D721Med (cell line): ENCODE measurements around the gene PBOV1.
A peak's percentile ranks its signal among the peaks of the same experiment; 100 is the strongest.

Experiments used
- DNase-seq: peaks from one replicate; pipeline ENCODE4 v3.0.0; 2011; ENCODE audit warnings: low spot score; ENCODE audit not compliant: insufficient read length
- FAIRE-seq: peaks from 2 replicates; lab custom pipeline; 2011; peaks lifted over from hg19 to GRCh38; lab: Jason Lieb, UNC
- TF ChIP-seq, protein P1 (sequence below): IDR thresholded peaks from 2 replicates; pipeline ENCODE4 v1.5.1; 2012; ENCODE audit warnings: mild to moderate bottlenecking, control low read depth; ENCODE audit not compliant: insufficient read depth; ENCODE audit errors: missing control alignments

The PBOV1 gene

DNA sequence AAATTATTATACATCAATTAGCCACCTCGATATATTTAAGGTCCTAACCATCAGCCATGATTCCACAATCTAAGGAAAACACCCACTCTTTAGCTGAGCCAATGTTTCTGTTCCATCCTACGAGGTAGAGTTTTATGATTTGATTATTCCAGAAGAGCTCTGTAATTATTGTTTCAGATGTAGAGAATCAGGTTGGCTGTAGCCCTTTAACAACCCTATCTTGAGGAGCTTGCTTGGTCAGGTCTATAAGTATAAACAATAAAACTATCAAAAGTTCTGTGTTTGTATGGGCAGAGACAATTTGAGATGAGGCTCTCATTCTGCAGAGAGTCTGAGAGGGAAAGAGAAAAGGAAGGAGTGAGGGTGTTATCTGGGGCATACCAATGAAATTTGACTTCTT is at the start of gene PBOV1:
Gene PBOV1 (minus strand): TSS at position 43 of the 400 bp plus-strand sequence. CDS start 96 bp downstream, outside the sequence.
- FAIRE-seq (no peak), DNase-seq (no peak)
- TF ChIP-seq, protein P1, sequence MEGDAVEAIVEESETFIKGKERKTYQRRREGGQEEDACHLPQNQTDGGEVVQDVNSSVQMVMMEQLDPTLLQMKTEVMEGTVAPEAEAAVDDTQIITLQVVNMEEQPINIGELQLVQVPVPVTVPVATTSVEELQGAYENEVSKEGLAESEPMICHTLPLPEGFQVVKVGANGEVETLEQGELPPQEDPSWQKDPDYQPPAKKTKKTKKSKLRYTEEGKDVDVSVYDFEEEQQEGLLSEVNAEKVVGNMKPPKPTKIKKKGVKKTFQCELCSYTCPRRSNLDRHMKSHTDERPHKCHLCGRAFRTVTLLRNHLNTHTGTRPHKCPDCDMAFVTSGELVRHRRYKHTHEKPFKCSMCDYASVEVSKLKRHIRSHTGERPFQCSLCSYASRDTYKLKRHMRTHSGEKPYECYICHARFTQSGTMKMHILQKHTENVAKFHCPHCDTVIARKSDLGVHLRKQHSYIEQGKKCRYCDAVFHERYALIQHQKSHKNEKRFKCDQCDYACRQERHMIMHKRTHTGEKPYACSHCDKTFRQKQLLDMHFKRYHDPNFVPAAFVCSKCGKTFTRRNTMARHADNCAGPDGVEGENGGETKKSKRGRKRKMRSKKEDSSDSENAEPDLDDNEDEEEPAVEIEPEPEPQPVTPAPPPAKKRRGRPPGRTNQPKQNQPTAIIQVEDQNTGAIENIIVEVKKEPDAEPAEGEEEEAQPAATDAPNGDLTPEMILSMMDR: no peak

GRCh38 chr6:138266095-138266494 is 47.8 kb upstream of the PBOV1 start:
- TF ChIP-seq, protein P1: no peak
- FAIRE-seq (no peak), DNase-seq (no peak)

DNA sequence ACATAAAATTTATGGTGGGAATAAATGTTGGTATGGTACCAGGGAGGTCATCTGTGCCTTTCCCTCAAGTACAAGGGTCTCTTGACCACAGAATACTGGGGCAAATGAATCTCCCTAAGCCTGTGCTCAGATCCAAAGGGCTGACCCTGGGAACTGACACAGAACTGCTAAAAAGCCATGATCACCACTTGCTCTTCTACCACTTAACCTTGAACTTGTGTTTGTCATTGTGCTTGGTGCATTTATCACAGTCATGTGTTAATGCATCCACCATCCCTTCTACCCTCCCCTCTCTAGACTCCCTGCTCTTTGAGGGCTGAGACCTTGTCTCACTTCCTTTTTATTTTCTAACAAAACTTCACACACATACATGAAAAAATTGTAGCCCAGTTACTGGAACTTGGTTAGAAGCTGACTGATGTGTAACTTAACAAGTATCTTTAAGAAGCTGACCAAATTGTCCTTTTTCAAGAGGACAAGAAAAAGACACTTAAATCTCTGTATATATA is 46.1 kb upstream of the PBOV1 start:
- TF ChIP-seq, protein P1: no peak
- FAIRE-seq: no peak
- no peak for DNase-seq

- DNase-seq (no peak), FAIRE-seq (no peak)
- TF ChIP-seq, protein P1: no peak
Observed at GRCh38 chr6:138263963-138264362, 45.7 kb upstream of the PBOV1 start.

DNA sequence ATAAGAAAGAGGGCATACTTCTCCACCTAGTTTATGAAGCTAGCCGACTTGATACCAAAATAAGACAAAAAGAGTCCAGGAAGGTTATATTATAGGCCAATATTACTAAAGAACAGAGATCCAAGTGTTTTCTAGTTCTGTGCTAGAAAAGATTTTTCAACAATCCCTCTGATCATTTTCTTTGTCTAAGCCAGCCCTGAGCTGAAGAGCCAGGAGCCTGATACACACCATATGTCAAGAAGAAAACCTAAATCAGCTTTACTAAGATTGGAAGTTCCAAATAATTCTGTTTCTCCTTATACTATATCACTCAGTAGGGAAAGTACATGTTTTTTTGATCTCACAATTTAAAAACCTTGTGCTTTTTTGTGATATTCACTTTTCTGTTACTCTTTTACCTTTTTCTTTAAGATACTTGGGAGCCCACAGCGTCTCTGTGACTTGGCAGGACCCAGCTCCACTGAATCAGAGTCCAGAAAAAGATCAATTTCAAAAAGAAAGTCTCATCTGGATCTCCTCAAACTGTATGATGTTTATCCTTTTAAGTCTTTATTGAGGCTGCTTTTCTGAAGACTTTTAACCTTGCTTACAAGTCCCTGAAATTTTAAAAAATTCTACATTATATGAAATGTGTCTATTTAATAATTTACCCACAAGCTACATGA is 43.0 kb upstream of the PBOV1 start:
- DNase-seq: no peak
- TF ChIP-seq, protein P1: no peak
- FAIRE-seq: peak; percentile 71

DNA sequence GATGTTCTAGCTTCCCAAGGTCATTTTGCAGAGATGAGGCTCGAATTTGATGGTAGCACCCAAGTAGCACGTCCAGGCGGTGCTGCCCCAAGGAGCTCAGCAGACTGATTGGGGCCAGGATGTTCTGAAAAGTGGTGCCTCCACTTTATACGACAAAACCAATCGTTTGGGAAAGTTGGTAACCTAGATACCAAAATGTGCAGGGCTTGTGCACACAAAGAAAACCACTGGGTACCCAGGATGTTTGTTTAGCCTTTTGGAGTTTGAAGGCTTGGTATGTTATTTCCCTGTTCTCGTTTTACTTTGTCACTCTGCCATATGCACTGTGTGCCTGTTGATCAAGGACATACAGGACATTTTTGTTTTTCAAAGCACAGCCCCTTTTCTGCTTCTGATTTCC is 40.7 kb upstream of the PBOV1 start:
- DNase-seq: no peak
- FAIRE-seq: no peak
- TF ChIP-seq, protein P1: no peak

- TF ChIP-seq, protein P1: no peak
- DNase-seq (no peak), FAIRE-seq (no peak)
Observed at GRCh38 chr6:138258197-138258596, 39.9 kb upstream of the PBOV1 start.
